GM23338 (cell line): ENCODE measurements around the gene CCSAP. TPM values are rescaled to one million over a fixed set of nuclear protein-coding genes. Genes with fewer than 3 reads are reported as not detected.
A peak's percentile ranks its signal among the peaks of the same experiment; 100 is the strongest.

ENCODE experiments used
- ATAC-seq: fragments of 200-7000 bp; cut with Tn5 transposase; 3 replicates; pipeline ENCODE4 v1.9.1; 2020
- DNase-seq: peaks from one replicate; pipeline ENCODE4 v3.0.0-alpha.2; 2015; ENCODE audit warnings: low spot score
- H2AFZ ChIP-seq: fragments of 200-600 bp; sonication (generic); 2 replicates; pipeline ENCODE4 v1.8.0; 2016; ENCODE audit warnings: antibody characterized with exemption, mild to moderate bottlenecking, moderate library complexity
- H3F3A ChIP-seq: fragments of 200-600 bp; sonication (generic); replicated peaks from 2 replicates; pipeline ENCODE4 v1.8.0; 2017; ENCODE audit warnings: antibody characterized with exemption, mixed run types, low read depth
- H3K27ac ChIP-seq: fragments of 200-600 bp; sonication (generic); 2 replicates; pipeline ENCODE4 v1.6.1; 2016; ENCODE audit warnings: low read depth
- H3K27me3 ChIP-seq: fragments of 200-600 bp; sonication (generic); 2 replicates; pipeline ENCODE4 v1.8.0; 2016; ENCODE audit warnings: mild to moderate bottlenecking, mixed run types, moderate library complexity; ENCODE audit not compliant: insufficient read depth
- H3K36me3 ChIP-seq: fragments of 200-600 bp; sonication (generic); 2 replicates; pipeline ENCODE4 v1.8.0; 2016; ENCODE audit warnings: mild to moderate bottlenecking; ENCODE audit not compliant: insufficient read depth
- H3K4me1 ChIP-seq: fragments of 200-600 bp; sonication (generic); 2 replicates; pipeline ENCODE4 v1.8.0; 2016; ENCODE audit warnings: mild to moderate bottlenecking, moderate library complexity; ENCODE audit not compliant: insufficient read depth
- H3K4me2 ChIP-seq: fragments of 200-600 bp; sonication (generic); 2 replicates; pipeline ENCODE4 v1.7.1; 2017; ENCODE audit warnings: mixed run types
- H3K4me3 ChIP-seq: fragments of 200-600 bp; sonication (generic); 2 replicates; pipeline ENCODE4 v1.6.1; 2016; ENCODE audit warnings: mixed run types
- H3K79me2 ChIP-seq: fragments of 200-600 bp; sonication (generic); replicated peaks from 2 replicates; pipeline ENCODE4 v1.8.0; 2017; ENCODE audit warnings: mild to moderate bottlenecking; ENCODE audit not compliant: insufficient read depth
- H3K9me2 ChIP-seq: fragments of 200-600 bp; sonication (generic); 2 replicates; pipeline ENCODE4 v1.8.0; 2017; ENCODE audit not compliant: insufficient read depth
- H4K20me1 ChIP-seq: fragments of 200-600 bp; sonication (generic); replicated peaks from 2 replicates; pipeline ENCODE4 v1.8.0; 2017; ENCODE audit warnings: mild to moderate bottlenecking; ENCODE audit not compliant: insufficient read depth
- H3K27ac Mint-ChIP-seq: 2 replicates; pipeline ENCODE4 v1.8.0; 2020; ENCODE audit warnings: inconsistent platforms, mild to moderate bottlenecking, moderate library complexity, mixed read lengths
- H3K27me3 Mint-ChIP-seq: 3 replicates; pipeline ENCODE4 v1.8.0; 2022; ENCODE audit warnings: low read depth, mild to moderate bottlenecking, moderate library complexity, mixed read lengths, inconsistent platforms; ENCODE audit not compliant: insufficient read depth, poor library complexity
- H3K36me3 Mint-ChIP-seq: 3 replicates; pipeline ENCODE4 v1.8.0; 2021; ENCODE audit warnings: low read depth, mild to moderate bottlenecking, inconsistent platforms, moderate library complexity, mixed read lengths
- H3K4me1 Mint-ChIP-seq: 3 replicates; pipeline ENCODE4 v1.8.0; 2020; ENCODE audit warnings: mild to moderate bottlenecking, inconsistent platforms, mixed read lengths
- H3K4me3 Mint-ChIP-seq: 3 replicates; pipeline ENCODE4 v1.8.0; 2021; ENCODE audit warnings: moderate library complexity, mild to moderate bottlenecking, inconsistent platforms, mixed read lengths
- H3K9me3 Mint-ChIP-seq: 3 replicates; pipeline ENCODE4 v1.8.0; 2020; ENCODE audit warnings: moderate library complexity, mild to moderate bottlenecking, inconsistent platforms, mixed read lengths
- CTCF ChIP-seq, 2 experiments: fragments of 200-600 bp in 1 of 2; sonication (generic) in 1 of 2; conservative IDR thresholded peaks; 2 replicates each; pipeline versions ENCODE4 v1.5.1 to v1.6.1; 2016 to 2017; ENCODE audit warnings: antibody characterized with exemption in 2 of 2, low read depth in 2 of 2, mild to moderate bottlenecking in 2 of 2, moderate library complexity in 1 of 2
- EZH2 ChIP-seq: fragments of 200-600 bp; sonication (generic); IDR thresholded peaks from one replicate; pipeline ENCODE4 v1.8.0; 2017; ENCODE audit warnings: antibody characterized with exemption, mild to moderate bottlenecking, low read depth; ENCODE audit not compliant: unreplicated experiment
- EZH2phosphoT487 ChIP-seq: fragments of 200-600 bp; sonication (generic); IDR thresholded peaks from one replicate; pipeline ENCODE4 v1.8.1; 2018; ENCODE audit warnings: antibody characterized with exemption; ENCODE audit not compliant: unreplicated experiment
- JUNB ChIP-seq: IDR thresholded peaks from one replicate; pipeline ENCODE4 v1.6.1; 2016; ENCODE audit warnings: antibody characterized with exemption; ENCODE audit not compliant: unreplicated experiment
- NANOG ChIP-seq: IDR thresholded peaks from 2 replicates; pipeline ENCODE4 v1.6.1; 2016; ENCODE audit warnings: antibody characterized with exemption, borderline replicate concordance
- POLR2AphosphoS5 ChIP-seq: IDR thresholded peaks from 2 replicates; pipeline ENCODE4 v1.6.1; 2016; ENCODE audit warnings: antibody characterized with exemption, low read depth
- STAT1 ChIP-seq: IDR thresholded peaks from one replicate; pipeline ENCODE4 v1.6.1; 2016; ENCODE audit warnings: antibody characterized with exemption; ENCODE audit not compliant: unreplicated experiment
- ZNF331 ChIP-seq: fragments of 250-450 bp; sonication (Bioruptor Pico); IDR thresholded peaks from 2 replicates; pipeline ENCODE4 v1.5.0; 2020; ENCODE audit warnings: low read depth, mild to moderate bottlenecking, moderate library complexity
- ZNF462 ChIP-seq: fragments of 250-450 bp; sonication (Bioruptor Pico); IDR thresholded peaks from 2 replicates; pipeline ENCODE4 v1.5.0; 2020; ENCODE audit warnings: mild to moderate bottlenecking, moderate library complexity
- polyA plus RNA-seq: library from polyadenylated mRNA; unstranded; fragments of >200 nt; fragmentation: Nextera tagmentation; extraction: Ambion mirVana; gene quantifications from 2 replicates; pipeline ENCODE4 v1.2.1, GENCODE V29; 2016
- total RNA-seq: library from RNA; depleted of rRNA; stranded (reverse); fragments of >200 nt; shearing (Covaris generic); gene quantifications from 2 replicates; pipeline ENCODE4 v1.2.3, GENCODE V29; 2014

Gene CCSAP
- total and polyA plus RNA-seq, 2 experiments from 2014 or later, result 4.2 to 13.3 TPM

GRCh38 chr1:229341774-229342655 lies 832 bp downstream of the CCSAP start:
- ATAC-seq (peak; percentile 78), DNase-seq (peak; percentile 88)
- Histone ChIP-seq H3K27ac (no peak overlapping the region), H3K4me2 (peak overlapping the region; percentile 98), H3K4me3 (peak overlapping the region; percentile 93), H2AFZ (peak overlapping the region; percentile 94), H3K4me1 (peaks cover 19% of the 10 kb centered on the region), H3K79me2 (peaks cover 39% of the 10 kb centered on the region), H4K20me1 (peaks cover 3% of the 10 kb centered on the region; the same call in 1 of the 2 replicates), H3K36me3 (no peaks in the 10 kb centered on the region; the same call in 1 of the 2 replicates), H3K9me2 (0 out of 2 replicates have a peak, but pooled peaks cover 3% of the 10 kb centered on the region), H3K27me3 (peaks cover 43% of the 10 kb centered on the region), H3F3A (0 out of 2 replicates have a peak, but pooled peaks cover 7% of the 10 kb centered on the region)
- H3K27me3 Mint-ChIP-seq, result peaks cover 27% of the 10 kb centered on the region
- H3K4me1 Mint-ChIP-seq, result peaks cover 20% of the 10 kb centered on the region
- TF ChIP-seq JUNB, result no peak
- TF ChIP-seq POLR2AphosphoS5, result peak; percentile 90
- H3K36me3 Mint-ChIP-seq, result peaks cover 3% of the 10 kb centered on the region; the same call in 1 of the 3 replicates
- H3K4me3 Mint-ChIP-seq, result peak overlapping the region; percentile 91
- peaks cover 7% of the 10 kb centered on the region for H3K9me3 Mint-ChIP-seq
- no peak overlapping the region for H3K27ac Mint-ChIP-seq

GRCh38 chr1:229340496-229340895 lies 2.4 kb downstream of the CCSAP start:
- Histone ChIP-seq H3K27ac (no peak overlapping the region), H3K4me1 (peaks cover 19% of the 10 kb centered on the region), H3K79me2 (peaks cover 47% of the 10 kb centered on the region), H3F3A (0 out of 2 replicates have a peak, but pooled peaks cover 7% of the 10 kb centered on the region), H3K4me2 (peak overlapping the region; percentile 98), H2AFZ (no peak overlapping the region), H4K20me1 (peaks cover 5% of the 10 kb centered on the region; the same call in 1 of the 2 replicates), H3K27me3 (peaks cover 42% of the 10 kb centered on the region), H3K36me3 (no peaks in the 10 kb centered on the region; the same call in 1 of the 2 replicates), H3K4me3 (peak overlapping the region; percentile 93), H3K9me2 (0 out of 2 replicates have a peak, but pooled peaks cover 3% of the 10 kb centered on the region)
- DNase-seq, result no peak
- ATAC-seq, result no peak
- no peak for TF ChIP-seq ZNF331 (CRISPR knock-in tag)
- TF ChIP-seq STAT1, result no peak
- TF ChIP-seq ZNF462, result no peak
- no peak for TF ChIP-seq CTCF (conservative IDR thresholded peaks at IDR 0.05; ENCODE audit: low read depth in 2 of 2)
- TF ChIP-seq NANOG, result no peak
- no peak for TF ChIP-seq EZH2phosphoT487
- no peak for TF ChIP-seq EZH2
- peak overlapping the region; percentile 91 for H3K4me3 Mint-ChIP-seq
- peaks cover 7% of the 10 kb centered on the region for H3K9me3 Mint-ChIP-seq
- H3K27ac Mint-ChIP-seq, result no peak overlapping the region
- peaks cover 27% of the 10 kb centered on the region for H3K27me3 Mint-ChIP-seq
- H3K4me1 Mint-ChIP-seq, result peaks cover 20% of the 10 kb centered on the region
- H3K36me3 Mint-ChIP-seq, result peaks cover 3% of the 10 kb centered on the region; the same call in 2 of the 3 replicates
